GM12878 (cell line): Measurements from ENCODE around the gene YY1. TPM values are rescaled to one million over a fixed set of nuclear protein-coding genes. Genes with fewer than 3 reads are reported as not detected.

Source experiments
- ATAC-seq: fragments of 200-7000 bp; cut with Tn5 transposase; 3 replicates; pipeline ENCODE4 v1.9.1; 2020; ENCODE audit warnings: mild to moderate bottlenecking, moderate library complexity
- BruUV-seq: library from RNA; stranded (reverse); fragments of 400-500 nt; replicated peaks from 2 replicates; lab custom pipeline; 2021; lab: Mats Ljungman, UMichigan
- CTCF ChIA-PET: fragments of 300-600 bp; sonication (Branson Sonifier 250); formaldehyde crosslinking; extraction: SDS; loops from one replicate; lab custom pipeline; 2021; ENCODE audit warnings: inconsistent platforms; lab: Yijun Ruan, JAX
- POLR2A ChIA-PET: fragments of 350-600 bp; formaldehyde crosslinking; extraction: SDS; loops from one replicate; lab custom pipeline; 2021; ENCODE audit warnings: inconsistent platforms; lab: Charles Lee
- RAD21 ChIA-PET: fragments of 300-600 bp; sonication (Branson Sonifier 250); formaldehyde crosslinking; loops from one replicate; lab custom pipeline; 2023; ENCODE audit warnings: antibody characterized with exemption; ENCODE audit not compliant: unreplicated experiment; lab: Charles Lee
- SMC1A ChIA-PET: fragments of 300-600 bp; sonication (Branson Sonifier 250); formaldehyde crosslinking; loops from one replicate; lab custom pipeline; 2023; ENCODE audit not compliant: unreplicated experiment, uncharacterized antibody; lab: Charles Lee
- DNase-seq: peaks from one replicate; pipeline ENCODE4 v3.0.0-alpha.2; 2011; ENCODE audit warnings: low read depth, low spot score
- FAIRE-seq: peaks from 3 replicates; lab custom pipeline; 2011; peaks lifted over from hg19 to GRCh38; lab: Jason Lieb, UNC
- H2AFZ ChIP-seq: 2 replicates; pipeline ENCODE4 v1.6.0; 2011; ENCODE audit warnings: low read depth, low read length, control low read depth; ENCODE audit not compliant: control insufficient read depth
- H3K27ac ChIP-seq: 2 replicates; pipeline ENCODE4 v1.5.1; 2011; ENCODE audit warnings: control low read depth; ENCODE audit not compliant: control insufficient read depth, insufficient read depth
- H3K27me3 ChIP-seq, 2 experiments: replicated peaks in 1 of 2; 2 replicates each; pipeline versions ENCODE4 v1.6.0 to v1.6.1; 2011; ENCODE audit warnings: low read length in 1 of 2; ENCODE audit not compliant: control insufficient read depth in 2 of 2, insufficient read depth in 2 of 2
- H3K36me3 ChIP-seq, 2 experiments: 2 replicates each; pipeline ENCODE4 v1.5.1; 2011; ENCODE audit warnings: low read length in 1 of 2; ENCODE audit not compliant: control insufficient read depth in 2 of 2, insufficient read depth in 2 of 2
- H3K4me1 ChIP-seq: 2 replicates; pipeline ENCODE4 v1.6.1; 2011; ENCODE audit warnings: mild to moderate bottlenecking, low read length, moderate library complexity, mixed read lengths; ENCODE audit not compliant: control insufficient read depth, insufficient read depth
- H3K4me2 ChIP-seq: 2 replicates; pipeline ENCODE4 v1.6.0; 2011; ENCODE audit warnings: control low read depth; ENCODE audit not compliant: control insufficient read depth, insufficient read depth
- H3K4me3 ChIP-seq: fragments of 200-600 bp; sonication (generic); 2 replicates; pipeline ENCODE4 v1.5.1; 2016
- H3K79me2 ChIP-seq: 2 replicates; pipeline ENCODE4 v1.6.0; 2011; ENCODE audit warnings: low read length; ENCODE audit not compliant: control insufficient read depth, insufficient read depth
- H3K9ac ChIP-seq: 2 replicates; pipeline ENCODE4 v1.8.0; 2011; ENCODE audit warnings: low read length, control low read depth, mixed read lengths; ENCODE audit not compliant: control insufficient read depth, insufficient read depth
- H3K9me3 ChIP-seq: replicated peaks from 3 replicates; pipeline ENCODE4 v1.5.1; 2011; ENCODE audit warnings: mild to moderate bottlenecking, low read length; ENCODE audit not compliant: control insufficient read depth, insufficient read depth
- H4K20me1 ChIP-seq: 2 replicates; pipeline ENCODE4 v1.6.0; 2011; ENCODE audit not compliant: control insufficient read depth, insufficient read depth
- CBX3 ChIP-seq: fragments of 200-600 bp; sonication (generic); IDR thresholded peaks from 2 replicates; pipeline ENCODE4 v1.6.1; 2016; ENCODE audit warnings: low read depth, borderline replicate concordance
- CHD4 ChIP-seq: fragments of 200-600 bp; sonication (generic); IDR thresholded peaks from 2 replicates; pipeline ENCODE4 v1.6.1; 2016; ENCODE audit warnings: mild to moderate bottlenecking
- TAF1 ChIP-seq: IDR thresholded peaks from 2 replicates; pipeline ENCODE4 v1.6.1; 2011; ENCODE audit warnings: mild to moderate bottlenecking, low read depth, low read length, borderline replicate concordance
- WGBS: methylation state at CpG from one replicate; pipeline ENCODE4 v1.1.6; 2016; ENCODE audit warnings: low lambda C conversion rate; ENCODE audit not compliant: insufficient replicate concordance, insufficient coverage; ENCODE audit errors: missing lambda C conversion rate; 5-methylcytosine and 5-hydroxymethylcytosine counted together
- in situ Hi-C: fragments of 300-500 bp; cut with MboI; formaldehyde crosslinking; loops from 9 replicates; pipeline ENCODE4 v1.14.3; 2018; ENCODE audit warnings: mixed read lengths
- intact Hi-C: fragments of 100-400 bp; cut with micrococcal nuclease; formaldehyde crosslinking; loops from one replicate; pipeline ENCODE4 v1.14.2; 2022; ENCODE audit not compliant: unreplicated experiment
- polyA plus RNA-seq, 11 experiments: library from polyadenylated mRNA; depleted of rRNA in 4 of 11; unstranded in 6 of 11; stranded (reverse) in 5 of 11; fragments of >200 nt; fragmentation: Nextera tagmentation in 4 of 11; fragmentation: Illumina TruSeq in 1 of 11; extraction: Ambion mirVana in 4 of 11; extraction: Trizol in 1 of 11; gene quantifications; 1 replicate in 1 of 11; 2 replicates in 10 of 11; pipeline versions ENCODE4 v1.2.1 to v1.2.3, GENCODE V29; 2011 to 2016; ENCODE audit warnings: inconsistent platforms in 2 of 11, missing spikeins in 2 of 11, low read depth in 1 of 11
- total RNA-seq, 4 experiments: library from RNA; depleted of rRNA in 3 of 4; stranded (reverse); fragments of >200 nt in 3 of 4; fragmentation: Illumina TruSeq in 1 of 4; extraction: Trizol in 1 of 4; gene quantifications; 2 replicates each; pipeline versions ENCODE4 v1.2.1 to v1.2.3, GENCODE V29; 2013 to 2021
- TF ChIP-seq, protein P1 (sequence below): fragments of 450-650 bp; IDR thresholded peaks from 2 replicates; pipeline ENCODE4 v1.6.1; 2017; ENCODE audit warnings: mild to moderate bottlenecking

The YY1 gene
- total and polyA plus RNA-seq, 10 of the 15 experiments (the other 5 are each of a cell fraction or from before 2014, with no cell fraction given) = 23.7 to 74.0 (median 39.9) TPM

DNA sequence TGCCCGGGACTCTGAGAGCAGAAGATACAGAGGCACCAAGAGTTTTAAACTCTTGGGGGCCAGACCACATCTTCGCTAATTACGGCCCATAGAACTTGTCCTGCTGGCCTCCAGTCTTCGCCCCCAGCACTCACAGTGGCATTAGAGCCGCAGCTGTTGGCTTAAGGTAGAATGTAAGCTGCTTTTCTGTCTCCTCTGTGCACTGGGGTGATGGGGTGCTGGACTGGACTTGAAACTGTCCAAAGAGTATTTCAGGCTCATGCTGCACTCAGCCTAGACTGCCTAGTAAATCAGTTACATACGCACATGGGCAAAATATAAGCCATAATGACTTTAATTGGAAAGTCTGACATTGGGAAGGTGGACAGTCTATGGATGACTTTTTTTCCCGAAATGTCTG lies 29.0 kb downstream of the YY1 start (continued):
- TF ChIP-seq, protein P1, sequence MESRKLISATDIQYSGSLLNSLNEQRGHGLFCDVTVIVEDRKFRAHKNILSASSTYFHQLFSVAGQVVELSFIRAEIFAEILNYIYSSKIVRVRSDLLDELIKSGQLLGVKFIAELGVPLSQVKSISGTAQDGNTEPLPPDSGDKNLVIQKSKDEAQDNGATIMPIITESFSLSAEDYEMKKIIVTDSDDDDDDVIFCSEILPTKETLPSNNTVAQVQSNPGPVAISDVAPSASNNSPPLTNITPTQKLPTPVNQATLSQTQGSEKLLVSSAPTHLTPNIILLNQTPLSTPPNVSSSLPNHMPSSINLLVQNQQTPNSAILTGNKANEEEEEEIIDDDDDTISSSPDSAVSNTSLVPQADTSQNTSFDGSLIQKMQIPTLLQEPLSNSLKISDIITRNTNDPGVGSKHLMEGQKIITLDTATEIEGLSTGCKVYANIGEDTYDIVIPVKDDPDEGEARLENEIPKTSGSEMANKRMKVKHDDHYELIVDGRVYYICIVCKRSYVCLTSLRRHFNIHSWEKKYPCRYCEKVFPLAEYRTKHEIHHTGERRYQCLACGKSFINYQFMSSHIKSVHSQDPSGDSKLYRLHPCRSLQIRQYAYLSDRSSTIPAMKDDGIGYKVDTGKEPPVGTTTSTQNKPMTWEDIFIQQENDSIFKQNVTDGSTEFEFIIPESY = no peak
- TF ChIP-seq TAF1 = no peak

- Histone ChIP-seq H3K4me2 (no peak overlapping the region), H3K4me1 (no peaks in the 10 kb centered on the region), H3K27ac (no peak overlapping the region), H3K9ac (no peak overlapping the region), H3K79me2 (peaks cover 48% of the 10 kb centered on the region), H3K9me3 (no peaks in the 10 kb centered on the region), H3K36me3 (peaks cover 8 to 28% of the 10 kb centered on the region in 2 experiments), H3K27me3 (no peaks in the 10 kb centered on the region), H3K4me3 (no peak overlapping the region), H4K20me1 (peaks cover 7% of the 10 kb centered on the region; the same call in 1 of the 2 replicates), H2AFZ (no peak overlapping the region)
- no peak for DNase-seq
- intact Hi-C loops = no loop called here
- in situ Hi-C loops = no loop called here
- FAIRE-seq = no peak
- WGBS = 72% methylated on average over 7 of the region's 7 CpGs
- ATAC-seq = no peak
- BruUV-seq = no TSS peak
- ChIA-PET RAD21 (no interaction called here), POLR2A (interaction anchor here (0.5 kb wide), 1 partner anchor 72 kb away, joined by 4 read pairs; no protein-coding TSS in a partner anchor), SMC1A (interaction anchor here (0.9 to 1.1 kb wide), 2 partner anchors 10 to 109 kb away, joined by 3 read pairs; no protein-coding TSS in a partner anchor), CTCF (interaction anchor here (0.8 to 1.7 kb wide), 6 partner anchors 9 to 109 kb away, joined by 3 to 6 read pairs (median 4); no protein-coding TSS in a partner anchor)
- TF ChIP-seq CBX3 (no peak), CHD4 (no peak)
These were observed 29.8 kb downstream of the YY1 start for GRCh38 chr14:100268591-100269207.
